ENCODE data around the gene XAB2. TPM values are rescaled to one million over a fixed set of nuclear protein-coding genes. Genes with fewer than 3 reads are reported as not detected.

The XAB2 gene
- 24.4 TPM for total RNA-seq
- long read RNA-seq, transcript XAB2-201 (19 exons, 2,667 nt) = major isoform, 9 of 21 reads
- long read RNA-seq, partial matches to known transcripts = 7 of 21 reads
- long read RNA-seq, other reads (novel, unspliced or antisense) = 5 of 21 reads

DNA sequence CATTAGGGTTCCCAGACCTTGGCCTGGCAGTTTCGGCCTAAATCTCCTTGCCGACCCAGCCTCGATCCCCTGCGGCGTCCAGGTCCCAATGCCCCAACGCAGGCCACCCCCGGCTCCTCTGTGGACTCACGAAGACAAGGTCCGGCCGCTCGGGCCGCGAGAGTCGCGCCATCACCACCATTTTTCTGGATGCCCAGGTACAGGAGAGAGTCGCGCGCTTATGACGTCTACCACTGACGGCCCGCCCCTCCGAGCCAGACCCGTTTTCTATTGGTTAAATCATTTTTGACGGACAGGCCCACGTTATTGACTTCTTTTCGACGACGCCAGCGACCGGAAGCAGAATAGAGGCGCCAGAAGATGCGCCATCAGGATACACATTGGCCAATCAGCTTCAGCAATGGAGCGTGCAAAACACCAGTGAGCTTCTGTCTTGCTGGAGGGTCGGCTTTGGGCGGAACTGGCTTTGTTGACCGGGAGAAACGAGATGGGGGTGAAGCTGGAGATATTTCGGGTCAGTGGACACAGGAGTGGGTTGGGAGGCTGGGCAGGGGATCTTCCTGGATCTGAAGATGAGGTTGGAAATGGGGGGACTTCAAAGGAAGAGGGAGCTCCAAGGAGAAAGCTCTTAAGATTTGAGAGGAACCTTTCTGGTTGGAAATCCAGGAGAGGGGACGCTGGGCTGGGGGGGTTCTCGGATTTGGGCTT is at the start of gene XAB2, which contains the start of gene PET100:
Gene XAB2, minus strand, starts transcription at position 199 of the 708 bp plus-strand sequence. Its CDS starts 18 bp downstream, at position 181.
Gene PET100, plus strand, starts transcription at position 447 of the 708 bp plus-strand sequence. Its CDS starts 41 bp downstream, at position 488.
- DNase-seq = peak; percentile 95
- Histone ChIP-seq H3K9me3 (replicated peaks) (no peaks in the 10 kb centered on the region), H3K36me3 (peaks cover 40% of the 10 kb centered on the region), H3K4me1 (peaks cover 39% of the 10 kb centered on the region), H3K27me3 (ENCODE audit: low read depth) (no peaks in the 10 kb centered on the region), H3K27ac (replicated peaks) (peak within 1 kb of the TSS; percentile 84), H3K4me3 (peak within 1 kb of the TSS; percentile 96)
- intact Hi-C loops (cut with micrococcal nuclease) = no loop called here
- TF ChIP-seq, protein P1, sequence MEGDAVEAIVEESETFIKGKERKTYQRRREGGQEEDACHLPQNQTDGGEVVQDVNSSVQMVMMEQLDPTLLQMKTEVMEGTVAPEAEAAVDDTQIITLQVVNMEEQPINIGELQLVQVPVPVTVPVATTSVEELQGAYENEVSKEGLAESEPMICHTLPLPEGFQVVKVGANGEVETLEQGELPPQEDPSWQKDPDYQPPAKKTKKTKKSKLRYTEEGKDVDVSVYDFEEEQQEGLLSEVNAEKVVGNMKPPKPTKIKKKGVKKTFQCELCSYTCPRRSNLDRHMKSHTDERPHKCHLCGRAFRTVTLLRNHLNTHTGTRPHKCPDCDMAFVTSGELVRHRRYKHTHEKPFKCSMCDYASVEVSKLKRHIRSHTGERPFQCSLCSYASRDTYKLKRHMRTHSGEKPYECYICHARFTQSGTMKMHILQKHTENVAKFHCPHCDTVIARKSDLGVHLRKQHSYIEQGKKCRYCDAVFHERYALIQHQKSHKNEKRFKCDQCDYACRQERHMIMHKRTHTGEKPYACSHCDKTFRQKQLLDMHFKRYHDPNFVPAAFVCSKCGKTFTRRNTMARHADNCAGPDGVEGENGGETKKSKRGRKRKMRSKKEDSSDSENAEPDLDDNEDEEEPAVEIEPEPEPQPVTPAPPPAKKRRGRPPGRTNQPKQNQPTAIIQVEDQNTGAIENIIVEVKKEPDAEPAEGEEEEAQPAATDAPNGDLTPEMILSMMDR (IDR thresholded peaks at IDR 0.05; ENCODE audit: borderline replicate concordance) = no peak

GRCh38 chr19:7677669-7678311 is 48.4 kb upstream of the XAB2 start:
- H3K36me3 ChIP-seq = peaks cover 6% of the 10 kb centered on the region
- DNase-seq = no peak
- TF ChIP-seq, protein P1 (IDR thresholded peaks at IDR 0.05; ENCODE audit: borderline replicate concordance) = no peak
- peaks cover 8% of the 10 kb centered on the region for H3K9me3 ChIP-seq (replicated peaks)
- H3K27ac ChIP-seq (replicated peaks) = no peak overlapping the region
- peaks cover 49% of the 10 kb centered on the region for H3K27me3 ChIP-seq (ENCODE audit: low read depth)
- H3K4me3 ChIP-seq = no peak overlapping the region
- peaks cover 21% of the 10 kb centered on the region for H3K4me1 ChIP-seq
- intact Hi-C loops (cut with micrococcal nuclease) = no loop called here

- Histone ChIP-seq H3K36me3 (no peaks in the 10 kb centered on the region), H3K27me3 (ENCODE audit: low read depth) (peaks cover 59% of the 10 kb centered on the region), H3K4me1 (peaks cover 16% of the 10 kb centered on the region), H3K4me3 (no peak within 1 kb of the TSS), H3K27ac (replicated peaks) (no peak within 1 kb of the TSS), H3K9me3 (replicated peaks) (peaks cover 8% of the 10 kb centered on the region)
- TF ChIP-seq, protein P1 (IDR thresholded peaks at IDR 0.05; ENCODE audit: borderline replicate concordance) = no peak
- DNase-seq = no peak
- intact Hi-C loops (cut with micrococcal nuclease) = no loop called here
Measured at GRCh38 chr19:7676854-7677253, 47.5 kb upstream of the XAB2 start, which contains the start of gene MCEMP1. MCEMP1 (plus strand) TSS chr19:7677090; CDS start chr19:7677121, 31 bp downstream.

DNA sequence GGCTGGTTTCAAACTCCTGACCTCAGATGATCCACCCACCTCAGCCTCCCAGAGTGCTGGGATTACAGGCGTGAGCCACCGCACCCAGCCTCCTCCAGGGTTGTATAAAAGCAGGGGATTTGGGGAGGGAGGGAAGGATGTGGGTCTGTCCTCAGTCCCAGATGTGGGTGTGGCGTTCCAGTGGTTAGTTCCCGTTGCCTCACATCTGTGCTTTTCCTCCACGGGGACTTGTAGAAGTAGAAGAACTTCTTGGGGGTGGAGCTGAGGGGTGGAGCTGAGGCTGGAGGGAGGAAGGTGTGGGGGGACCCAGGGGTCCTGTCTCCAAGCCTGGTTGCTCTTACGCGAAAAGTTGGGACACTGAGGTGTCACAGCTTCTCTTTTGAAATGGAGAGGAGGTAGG is 47.0 kb upstream of the XAB2 start:
- no peak for DNase-seq
- peaks cover 8% of the 10 kb centered on the region for H3K9me3 ChIP-seq (replicated peaks)

More for the DNA sequence above, 47.0 kb upstream of the XAB2 start:
- peaks cover 11% of the 10 kb centered on the region for H3K4me1 ChIP-seq
- TF ChIP-seq, protein P1 (IDR thresholded peaks at IDR 0.05; ENCODE audit: borderline replicate concordance) = no peak
- intact Hi-C loops (cut with micrococcal nuclease) = no loop called here
- H3K36me3 ChIP-seq = no peaks in the 10 kb centered on the region
- no peak overlapping the region for H3K27ac ChIP-seq (replicated peaks)
- H3K27me3 ChIP-seq (ENCODE audit: low read depth) = peaks cover 64% of the 10 kb centered on the region
- H3K4me3 ChIP-seq = no peak overlapping the region
